ENCODE data around the gene TRIM21. TPM values are rescaled to one million over a fixed set of nuclear protein-coding genes. Genes with fewer than 3 reads are reported as not detected.
"Not testable (repeated sequence)": the region's sequence is repeated elsewhere in the genome, so short reads cannot be mapped to it uniquely, and the experiment has no call there.

Gene TRIM21
- total RNA-seq, 2 experiments from 2014 or later: 24.8 to 25.5 TPM

GRCh38 chr11:4385978-4386740 is 7.3 kb downstream of the TRIM21 start:
- TF ChIP-seq CTCF (IDR thresholded peaks at IDR 0.05): no peak
- intact Hi-C loops (cut with micrococcal nuclease): no loop called here
- Mint-ChIP-seq H3K27me3 (no peaks in the 10 kb centered on the region), H3K4me3 (no peak overlapping the region), H3K4me1 (ENCODE audit: low read depth) (peaks cover 7% of the 10 kb centered on the region), H3K9me3 (no peaks in the 10 kb centered on the region), H3K36me3 (ENCODE audit: low read depth) (peaks cover 58% of the 10 kb centered on the region), H3K27ac (no peak overlapping the region)
- DNase-seq (no peak), ATAC-seq (no peak)
- ChIA-PET POLR2A (no interaction called here), CTCF (interaction anchor here (1.6 kb wide), 1 partner anchor 199 kb away, joined by 5 read pairs; no protein-coding TSS in a partner anchor)

- Mint-ChIP-seq H3K27me3 (no peaks in the 10 kb centered on the region), H3K4me1 (ENCODE audit: low read depth) (no peaks in the 10 kb centered on the region), H3K9me3 (no peaks in the 10 kb centered on the region), H3K27ac (no peak overlapping the region), H3K36me3 (ENCODE audit: low read depth) (peaks cover 26% of the 10 kb centered on the region), H3K4me3 (no peak overlapping the region)
- ATAC-seq (no peak), DNase-seq (no peak)
- ChIA-PET POLR2A (interaction anchor here (1.3 kb wide), 1 partner anchor 11 kb away, joined by 5 read pairs; the partner anchor contains the start of gene TRIM21), CTCF (no interaction called here)
- intact Hi-C loops (cut with micrococcal nuclease): no loop called here
- TF ChIP-seq CTCF (IDR thresholded peaks at IDR 0.05): no peak
Observed at GRCh38 chr11:4381901-4382300, 11.6 kb downstream of the TRIM21 start.

- ChIA-PET POLR2A (no interaction called here), CTCF (no interaction called here)
- no peak for DNase-seq
- TF ChIP-seq CTCF (IDR thresholded peaks at IDR 0.05): no peak
- intact Hi-C loops (cut with micrococcal nuclease): no loop called here
- H3K36me3 Mint-ChIP-seq (ENCODE audit: low read depth): no peaks in the 10 kb centered on the region
- peak; percentile 55 for ATAC-seq
- peaks cover 3% of the 10 kb centered on the region for H3K27me3 Mint-ChIP-seq
- H3K4me1 Mint-ChIP-seq (ENCODE audit: low read depth): no peaks in the 10 kb centered on the region
- H3K27ac Mint-ChIP-seq: no peak overlapping the region
- no peaks in the 10 kb centered on the region for H3K9me3 Mint-ChIP-seq
- H3K4me3 Mint-ChIP-seq: no peak overlapping the region
Observed at GRCh38 chr11:4375431-4376140, 17.9 kb downstream of the TRIM21 start.

- peaks cover 3% of the 10 kb centered on the region for H3K27me3 Mint-ChIP-seq
- DNase-seq: no peak
- H3K9me3 Mint-ChIP-seq: no peaks in the 10 kb centered on the region
- no peaks in the 10 kb centered on the region for H3K4me1 Mint-ChIP-seq (ENCODE audit: low read depth)
- ChIA-PET POLR2A (no interaction called here), CTCF (no interaction called here)
- no peak for ATAC-seq
- no peak overlapping the region for H3K27ac Mint-ChIP-seq
- no peak overlapping the region for H3K4me3 Mint-ChIP-seq
- TF ChIP-seq CTCF (IDR thresholded peaks at IDR 0.05): no peak
- intact Hi-C loops (cut with micrococcal nuclease): no loop called here
- H3K36me3 Mint-ChIP-seq (ENCODE audit: low read depth): no peaks in the 10 kb centered on the region
Observed at GRCh38 chr11:4370166-4370565, 23.3 kb downstream of the TRIM21 start.

GRCh38 chr11:4368286-4368685 is 25.2 kb downstream of the TRIM21 start, which contains the start of gene OR52B4:
Gene OR52B4, minus strand, starts transcription at chr11:4368386. Its CDS starts 91 bp downstream, at chr11:4368295.
- intact Hi-C loops (cut with micrococcal nuclease): no loop called here
- peaks cover 2% of the 10 kb centered on the region for H3K9me3 Mint-ChIP-seq
- H3K4me3 Mint-ChIP-seq: no peak within 1 kb of the TSS
- DNase-seq: no peak
- H3K36me3 Mint-ChIP-seq (ENCODE audit: low read depth): no peaks in the 10 kb centered on the region
- ATAC-seq: no peak
- CTCF ChIA-PET: no interaction called here
- no peak within 1 kb of the TSS for H3K27ac Mint-ChIP-seq
- H3K27me3 Mint-ChIP-seq: peaks cover 1% of the 10 kb centered on the region
- no peak for TF ChIP-seq CTCF (IDR thresholded peaks at IDR 0.05)
- no peaks in the 10 kb centered on the region for H3K4me1 Mint-ChIP-seq (ENCODE audit: low read depth)
- POLR2A ChIA-PET: no interaction called here

GRCh38 chr11:4348142-4348541 is 45.4 kb downstream of the TRIM21 start:
- ATAC-seq; DNase-seq; POLR2A ChIA-PET; H3K4me3 Mint-ChIP-seq; H3K4me1 Mint-ChIP-seq (ENCODE audit: low read depth); CTCF ChIA-PET; H3K36me3 Mint-ChIP-seq (ENCODE audit: low read depth); intact Hi-C loops (cut with micrococcal nuclease); H3K27ac Mint-ChIP-seq; H3K27me3 Mint-ChIP-seq; H3K9me3 Mint-ChIP-seq: not testable (repeated sequence)

- H3K9me3 Mint-ChIP-seq; H3K27me3 Mint-ChIP-seq; H3K4me3 Mint-ChIP-seq; H3K4me1 Mint-ChIP-seq (ENCODE audit: low read depth); CTCF ChIA-PET; H3K36me3 Mint-ChIP-seq (ENCODE audit: low read depth); H3K27ac Mint-ChIP-seq; intact Hi-C loops (cut with micrococcal nuclease); DNase-seq; ATAC-seq; POLR2A ChIA-PET: not testable (repeated sequence)
Observed at GRCh38 chr11:4345366-4345765, 48.1 kb downstream of the TRIM21 start.
